ENCODE measurements around the gene TCF4. TPM values are rescaled to one million over a fixed set of nuclear protein-coding genes. Genes with fewer than 3 reads are reported as not detected.

The TCF4 gene
- total RNA-seq, 2 experiments from 2014 or later: 75.9 to 76.0 TPM

DNA sequence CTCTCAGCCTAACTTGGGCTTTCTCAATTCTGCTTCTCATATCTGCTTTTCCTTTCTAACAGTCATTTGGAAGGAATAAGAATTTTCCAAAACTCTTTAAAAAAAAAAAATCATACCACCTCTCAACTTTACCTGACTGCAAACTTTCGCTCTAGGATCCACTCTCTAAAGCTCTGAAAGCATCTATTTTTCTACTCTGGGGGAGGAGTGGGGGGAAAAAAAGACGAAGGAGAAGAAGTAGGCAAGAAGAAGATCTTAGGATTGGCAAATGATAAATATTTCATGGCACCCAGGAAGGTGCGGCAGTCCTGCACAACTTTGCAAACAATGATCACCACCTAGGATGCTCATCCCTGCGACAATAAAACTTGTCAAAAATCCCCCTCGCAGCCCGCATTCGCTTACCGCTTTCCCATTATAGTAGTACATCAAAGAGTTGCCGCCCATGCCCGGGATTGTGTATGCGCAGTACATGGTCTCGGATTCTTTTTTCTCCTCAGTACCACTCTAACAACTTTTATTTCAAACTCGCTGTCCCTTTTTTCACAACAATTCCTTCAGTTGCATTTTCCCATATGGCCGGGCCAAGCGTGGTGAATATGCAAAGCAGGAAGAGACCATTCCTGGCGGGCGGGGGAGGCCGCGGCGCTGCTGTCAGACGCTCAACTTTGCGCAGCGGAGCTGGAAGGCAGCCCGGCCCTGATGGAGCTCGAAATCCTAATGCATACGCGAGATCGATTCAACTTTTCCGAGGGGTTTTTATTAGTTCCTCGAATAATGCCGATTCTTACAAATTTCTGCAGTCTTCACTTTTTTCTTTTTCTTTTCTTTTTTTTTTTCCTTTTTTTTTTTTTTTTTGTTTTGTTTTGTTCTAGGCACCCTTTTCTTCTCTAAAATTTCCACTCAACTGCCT lies 266.5 kb downstream of the TCF4 start:
- ChIA-PET POLR2A (interaction anchor here (0.6 kb wide), 2 partner anchors 9 to 311 kb away, joined by 3 to 4 read pairs; no protein-coding TSS in a partner anchor), CTCF (ENCODE audit: unreplicated experiment) (no interaction called here)
- Histone ChIP-seq H3K4me2 (ENCODE audit: low read length) (peak overlapping the region; percentile 76), H2AFZ (ENCODE audit: low read length) (no peak overlapping the region), H3K27ac (ENCODE audit: low read depth, low read length, poor library complexity, severe bottlenecking) (peak overlapping the region; percentile 61), H3K4me3 (ENCODE audit: low read depth, low read length, poor library complexity, severe bottlenecking) (peak overlapping the region; percentile 73), H4K20me1 (ENCODE audit: insufficient read depth, low read length) (peaks cover 21% of the 10 kb centered on the region; the same call in 1 of the 2 replicates), H3K36me3 (ENCODE audit: insufficient read depth, low read length) (no peaks in the 10 kb centered on the region), H3K9me3 (ENCODE audit: low read length) (no peaks in the 10 kb centered on the region), H3K4me1 (ENCODE audit: insufficient read depth, low read length, poor library complexity, severe bottlenecking) (peaks cover 61% of the 10 kb centered on the region), H3K9me2 (ENCODE audit: insufficient read depth, low read length) (no peaks in the 10 kb centered on the region), H3K79me2 (ENCODE audit: insufficient read depth, low read depth, low read length) (peaks cover 66% of the 10 kb centered on the region)
- DNase-seq (ENCODE audit: low spot score): peak; percentile 79
- intact Hi-C loops (cut with micrococcal nuclease; ENCODE audit: unreplicated experiment): loop anchor here (2.0 to 5.0 kb wide), 3 partner anchors 53 to 266 kb away; partner anchors contain the start of gene TCF4
- TF ChIP-seq, protein P1, sequence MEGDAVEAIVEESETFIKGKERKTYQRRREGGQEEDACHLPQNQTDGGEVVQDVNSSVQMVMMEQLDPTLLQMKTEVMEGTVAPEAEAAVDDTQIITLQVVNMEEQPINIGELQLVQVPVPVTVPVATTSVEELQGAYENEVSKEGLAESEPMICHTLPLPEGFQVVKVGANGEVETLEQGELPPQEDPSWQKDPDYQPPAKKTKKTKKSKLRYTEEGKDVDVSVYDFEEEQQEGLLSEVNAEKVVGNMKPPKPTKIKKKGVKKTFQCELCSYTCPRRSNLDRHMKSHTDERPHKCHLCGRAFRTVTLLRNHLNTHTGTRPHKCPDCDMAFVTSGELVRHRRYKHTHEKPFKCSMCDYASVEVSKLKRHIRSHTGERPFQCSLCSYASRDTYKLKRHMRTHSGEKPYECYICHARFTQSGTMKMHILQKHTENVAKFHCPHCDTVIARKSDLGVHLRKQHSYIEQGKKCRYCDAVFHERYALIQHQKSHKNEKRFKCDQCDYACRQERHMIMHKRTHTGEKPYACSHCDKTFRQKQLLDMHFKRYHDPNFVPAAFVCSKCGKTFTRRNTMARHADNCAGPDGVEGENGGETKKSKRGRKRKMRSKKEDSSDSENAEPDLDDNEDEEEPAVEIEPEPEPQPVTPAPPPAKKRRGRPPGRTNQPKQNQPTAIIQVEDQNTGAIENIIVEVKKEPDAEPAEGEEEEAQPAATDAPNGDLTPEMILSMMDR (conservative IDR thresholded peaks at IDR 0.05; ENCODE audit: low read length): no peak
- TF ChIP-seq EZH2phosphoT487 (IDR thresholded peaks at IDR 0.05; ENCODE audit: borderline replicate concordance, low read depth, low read length): no peak
- BruUV-seq (replicated peaks): TSS peak; percentile 52

DNA sequence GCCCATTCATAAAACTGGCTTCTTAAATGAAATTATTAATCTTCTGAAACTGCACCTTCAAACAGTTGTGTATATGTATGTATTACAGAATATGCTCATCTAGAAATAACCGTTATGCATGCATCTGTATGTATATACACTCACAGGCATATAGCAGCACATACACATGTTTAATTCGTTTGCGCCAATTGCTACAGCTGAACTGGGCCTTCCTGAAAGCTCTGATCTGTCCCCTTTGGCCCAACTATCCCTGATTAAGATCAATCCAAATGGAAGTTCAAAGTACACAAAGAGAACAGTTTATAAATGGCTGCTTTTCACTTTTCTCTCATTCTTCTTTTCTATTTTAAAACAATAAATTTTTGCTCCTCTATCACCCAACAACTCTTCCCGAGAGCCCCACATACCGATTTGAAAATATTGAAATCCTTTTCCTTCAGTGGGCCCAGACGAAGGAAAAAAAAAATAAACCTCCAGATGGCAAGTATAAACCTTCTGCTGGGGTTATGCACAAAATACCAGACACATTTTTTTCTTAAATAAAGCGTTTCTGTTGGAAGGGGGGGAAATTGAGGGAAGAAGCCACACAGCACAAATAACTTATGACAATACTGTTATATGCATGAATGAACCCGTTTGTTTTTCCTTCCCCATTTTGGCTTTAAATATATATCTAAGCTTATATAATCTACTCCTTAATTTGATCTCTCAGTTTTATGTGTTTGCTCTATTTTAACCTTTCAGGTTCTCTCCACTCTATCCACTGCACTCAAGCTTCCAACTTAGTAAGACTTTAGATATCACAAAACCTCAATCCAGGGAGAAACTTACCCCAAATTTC lies 267.3 kb downstream of the TCF4 start:
- no TSS peak for BruUV-seq (replicated peaks)
- H3K4me3 ChIP-seq (ENCODE audit: low read depth, low read length, poor library complexity, severe bottlenecking): peak overlapping the region; percentile 73
- TF ChIP-seq EZH2phosphoT487 (IDR thresholded peaks at IDR 0.05; ENCODE audit: borderline replicate concordance, low read depth, low read length): no peak
- TF ChIP-seq, protein P1 (conservative IDR thresholded peaks at IDR 0.05; ENCODE audit: low read length): no peak
- H3K4me2 ChIP-seq (ENCODE audit: low read length): peak overlapping the region; percentile 76
- H3K9me3 ChIP-seq (ENCODE audit: low read length): no peaks in the 10 kb centered on the region
- H4K20me1 ChIP-seq (ENCODE audit: insufficient read depth, low read length): peaks cover 21% of the 10 kb centered on the region; the same call in 1 of the 2 replicates
- peak; percentile 20 for DNase-seq (ENCODE audit: low spot score)
- H3K4me1 ChIP-seq (ENCODE audit: insufficient read depth, low read length, poor library complexity, severe bottlenecking): peaks cover 61% of the 10 kb centered on the region
- no peaks in the 10 kb centered on the region for H3K36me3 ChIP-seq (ENCODE audit: insufficient read depth, low read length)
- H3K79me2 ChIP-seq (ENCODE audit: insufficient read depth, low read depth, low read length): peaks cover 74% of the 10 kb centered on the region
- intact Hi-C loops (cut with micrococcal nuclease; ENCODE audit: unreplicated experiment): loop anchor here (2.0 to 5.0 kb wide), 3 partner anchors 52 to 267 kb away; partner anchors contain the start of gene TCF4
- H2AFZ ChIP-seq (ENCODE audit: low read length): no peak overlapping the region
- ChIA-PET POLR2A (interaction anchor here (0.7 kb wide), 1 partner anchor 60 kb away, joined by 4 read pairs; no protein-coding TSS in a partner anchor), CTCF (ENCODE audit: unreplicated experiment) (no interaction called here)
- peak overlapping the region; percentile 61 for H3K27ac ChIP-seq (ENCODE audit: low read depth, low read length, poor library complexity, severe bottlenecking)
- no peaks in the 10 kb centered on the region for H3K9me2 ChIP-seq (ENCODE audit: insufficient read depth, low read length)

Data from OCI-LY7 (cell line).